Keratinocyte (primary cell): Measurements from ENCODE around the gene ANGPTL8.

ENCODE experiments used
- CTCF ChIP-seq, 3 experiments: IDR thresholded peaks in 1 of 3; conservative IDR thresholded peaks in 1 of 3; optimal IDR thresholded peaks in 1 of 3; 2 replicates in 2 of 3; 3 replicates in 1 of 3; pipeline versions ENCODE3 to v1.5.1; 2011; ENCODE audit warnings: low read length in 3 of 3, mild to moderate bottlenecking in 3 of 3, moderate library complexity in 2 of 3, control low read depth in 1 of 3, inconsistent platforms in 1 of 3; ENCODE audit not compliant: insufficient read depth in 2 of 3; ENCODE audit errors: extremely low read depth in 1 of 3
- EZH2 ChIP-seq: IDR thresholded peaks from one replicate; pipeline ENCODE4 v1.6.1; 2012; ENCODE audit warnings: inconsistent platforms, mild to moderate bottlenecking, low read length, moderate library complexity

DNA sequence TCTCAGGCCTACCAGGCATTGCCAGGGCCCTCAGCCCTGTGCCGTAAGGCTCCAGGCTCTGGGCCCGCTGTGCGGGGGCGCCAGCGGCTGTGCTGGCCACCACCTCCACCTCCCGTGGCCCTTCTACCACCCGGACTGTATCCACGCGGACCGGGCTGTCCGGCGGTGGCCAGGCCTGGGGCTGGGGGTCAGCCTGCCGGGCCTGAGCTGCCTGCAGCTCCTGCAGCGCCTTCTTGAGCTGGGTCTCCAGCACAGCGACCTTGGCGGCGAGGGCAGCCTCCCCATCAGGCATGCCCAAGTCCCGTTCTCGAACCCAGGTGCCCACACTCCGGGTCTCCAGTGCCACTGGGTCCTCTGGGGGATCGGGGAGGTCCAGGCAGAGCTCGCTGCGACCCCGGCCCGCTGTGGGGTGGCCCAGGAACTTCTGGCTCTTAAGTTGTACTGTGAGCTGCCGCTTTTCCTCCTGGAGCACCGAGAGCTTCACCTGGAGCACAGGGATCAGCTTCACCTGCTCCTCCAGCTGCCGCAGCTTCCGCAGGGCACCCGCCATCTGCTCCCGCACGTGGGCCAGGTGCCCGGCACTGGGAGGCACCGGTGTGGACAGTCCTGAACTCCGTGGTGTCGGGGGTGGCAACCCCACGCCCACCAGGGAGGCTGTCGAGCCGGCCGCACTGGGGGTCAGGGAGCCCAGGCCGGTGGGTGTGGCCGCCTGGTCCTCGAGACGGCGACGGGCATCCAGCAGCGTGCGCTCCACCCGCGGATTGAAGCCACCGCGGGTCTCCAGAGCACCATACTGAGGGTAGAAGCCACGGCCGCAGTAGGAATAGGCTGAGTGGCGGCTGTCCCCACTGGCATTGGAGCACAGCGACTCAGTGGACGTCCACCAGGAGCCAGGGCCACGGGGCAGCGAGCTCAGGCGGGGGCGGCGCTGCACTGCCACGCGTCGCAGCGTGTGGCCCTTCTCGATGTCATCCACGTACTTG is 46.2 kb upstream of the ANGPTL8 start:
- TF ChIP-seq CTCF (optimal IDR thresholded peaks at IDR 0.05 in 1 of 3, IDR thresholded peaks at IDR 0.05 in 1 of 3, conservative IDR thresholded peaks at IDR 0.05 in 1 of 3; ENCODE audit: extremely low read depth in 1 of 3, insufficient read depth in 2 of 3, low read length in 3 of 3) (no peak), EZH2 (no peak)
